Right atrium auricular region (tissue), 2 donors: ENCODE data around the gene GLB1L2. TPM values are rescaled to one million over a fixed set of nuclear protein-coding genes. Genes with fewer than 3 reads are reported as not detected.

Experiments
- DNase-seq: peaks from one replicate; pipeline ENCODE4 v3.0.0-alpha.2; 2019; ENCODE audit warnings: low spot score
- H3K27ac ChIP-seq, 2 donors: fragments of 200-600 bp; sonication (generic); 1 replicate in 1 of 2; 2 replicates in 1 of 2; pipeline ENCODE4 v1.5.1; 2016 to 2019
- H3K27me3 ChIP-seq, 2 donors: fragments of 200-600 bp; sonication (generic); one replicate each; pipeline versions ENCODE4 v1.5.1 to v1.6.0; 2017 to 2019
- H3K36me3 ChIP-seq: fragments of 200-600 bp; sonication (generic); one replicate; pipeline ENCODE4 v1.5.1; 2016
- H3K4me1 ChIP-seq, 2 donors: fragments of 200-600 bp; sonication (generic); one replicate each; pipeline versions ENCODE4 v1.5.1 to v1.6.0; 2017 to 2019
- H3K4me3 ChIP-seq, 2 donors: fragments of 200-600 bp; sonication (generic); 1 replicate in 1 of 2; 2 replicates in 1 of 2; pipeline ENCODE4 v1.5.1; 2017 to 2019; ENCODE audit warnings: mild to moderate bottlenecking in 1 of 2, moderate library complexity in 1 of 2
- H3K9me3 ChIP-seq, 2 donors: fragments of 200-600 bp; sonication (generic); one replicate each; pipeline ENCODE4 v1.5.1; 2019
- CTCF ChIP-seq, 2 donors: fragments of 200-600 bp; sonication (generic); IDR thresholded peaks; one replicate each; pipeline ENCODE4 v1.5.1; 2019; ENCODE audit warnings: antibody characterized with exemption in 2 of 2
- total RNA-seq, 2 donors: library from RNA; depleted of rRNA; stranded (reverse); fragments of >200 nt; gene quantifications; one replicate each; pipeline ENCODE4 v1.1.0, GENCODE V29; 2016

The GLB1L2 gene
- total RNA-seq, 2 donors from 2014 or later = 0.22 to 2.4 TPM

GRCh38 chr11:134385774-134386565, 54.2 kb downstream of the GLB1L2 start:
- TF ChIP-seq CTCF (IDR thresholded peaks at IDR 0.05) = no peak
- no peaks in the 10 kb centered on the region for H3K27me3 ChIP-seq
- H3K27ac ChIP-seq = no peak overlapping the region
- H3K4me3 ChIP-seq = no peak overlapping the region
- no peaks in the 10 kb centered on the region for H3K36me3 ChIP-seq
- H3K4me1 ChIP-seq = no peaks in the 10 kb centered on the region
- no peak for DNase-seq
- no peaks in the 10 kb centered on the region for H3K9me3 ChIP-seq

- Histone ChIP-seq H3K27me3 (no peaks in the 10 kb centered on the region), H3K4me1 (no peaks in the 10 kb centered on the region), H3K9me3 (no peaks in the 10 kb centered on the region), H3K36me3 (no peaks in the 10 kb centered on the region), H3K4me3 (no peak overlapping the region), H3K27ac (no peak overlapping the region)
- no peak for TF ChIP-seq CTCF (IDR thresholded peaks at IDR 0.05)
- no peak for DNase-seq
These were observed 55.2 kb downstream of the GLB1L2 start for GRCh38 chr11:134386945-134387344.

- no peaks in the 10 kb centered on the region for H3K4me1 ChIP-seq
- no peaks in the 10 kb centered on the region for H3K27me3 ChIP-seq
- TF ChIP-seq CTCF (IDR thresholded peaks at IDR 0.05) = no peak
- H3K9me3 ChIP-seq = no peaks in the 10 kb centered on the region
- DNase-seq = no peak
- H3K27ac ChIP-seq = no peak overlapping the region
- H3K36me3 ChIP-seq = no peaks in the 10 kb centered on the region
- H3K4me3 ChIP-seq = no peak overlapping the region
These were observed 55.7 kb downstream of the GLB1L2 start for GRCh38 chr11:134387501-134387900.

- H3K4me1 ChIP-seq = no peaks in the 10 kb centered on the region
- H3K36me3 ChIP-seq = no peaks in the 10 kb centered on the region
- TF ChIP-seq CTCF (IDR thresholded peaks at IDR 0.05) = no peak
- H3K27ac ChIP-seq = no peak overlapping the region
- H3K4me3 ChIP-seq = no peak overlapping the region
- H3K9me3 ChIP-seq = no peaks in the 10 kb centered on the region
- no peak for DNase-seq
- H3K27me3 ChIP-seq = no peaks in the 10 kb centered on the region
These were observed 56.8 kb downstream of the GLB1L2 start for GRCh38 chr11:134388590-134388989.

- Histone ChIP-seq H3K4me1 (no peaks in the 10 kb centered on the region), H3K27me3 (no peaks in the 10 kb centered on the region), H3K27ac (no peak overlapping the region), H3K36me3 (no peaks in the 10 kb centered on the region), H3K9me3 (no peaks in the 10 kb centered on the region), H3K4me3 (no peak overlapping the region)
- no peak for TF ChIP-seq CTCF (IDR thresholded peaks at IDR 0.05)
- no peak for DNase-seq
These were observed 57.8 kb downstream of the GLB1L2 start for GRCh38 chr11:134389464-134390180.
